ENCODE results near the gene SULT1C3. TPM values are rescaled to one million over a fixed set of nuclear protein-coding genes. Genes with fewer than 3 reads are reported as not detected.

Gene SULT1C3
- total and polyA plus RNA-seq, 4 donors: not detected

DNA sequence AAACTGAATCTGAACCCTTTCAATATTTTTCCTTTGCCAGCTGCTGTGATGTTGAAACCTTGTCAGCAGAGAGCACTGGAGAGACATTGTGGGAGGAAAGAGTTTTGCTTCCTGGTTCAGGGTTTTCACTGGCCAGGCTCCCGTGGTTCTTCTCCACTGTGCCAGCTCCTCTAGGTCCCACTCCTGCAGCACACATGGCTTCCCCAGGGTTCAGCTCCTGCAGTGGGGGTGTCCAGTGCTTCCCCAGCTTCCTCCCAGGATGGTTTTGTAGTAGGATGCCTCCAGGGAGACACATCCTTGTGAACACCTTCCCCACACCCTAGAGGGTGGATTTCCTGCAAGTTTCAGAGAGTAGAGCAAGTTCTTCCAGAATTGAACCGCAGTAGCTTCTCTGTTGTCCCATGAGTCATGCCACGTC lies 24.0 kb upstream of the SULT1C3 start:
- ATAC-seq (ENCODE audit: insufficient read depth, low FRiP score): peak; percentile 68

DNA sequence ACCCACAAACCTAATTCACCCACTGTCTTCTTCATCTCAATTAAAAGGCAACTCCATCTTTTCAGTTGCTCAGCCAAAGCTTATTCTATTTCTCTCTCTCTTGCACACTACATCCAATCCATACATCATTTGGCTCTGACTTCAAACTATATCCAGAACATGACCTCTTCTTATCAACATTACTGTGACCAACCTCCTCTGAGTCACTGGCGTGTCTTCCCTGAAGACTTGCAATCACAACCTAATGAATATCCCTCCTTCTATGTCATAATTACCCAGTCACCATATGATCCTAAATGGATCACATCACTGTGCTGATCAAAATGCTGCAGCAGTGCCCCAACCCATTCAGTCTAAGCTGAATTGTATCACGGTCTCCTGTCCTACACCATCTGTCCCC lies 22.6 kb upstream of the SULT1C3 start:
- no peak for TF ChIP-seq CTCF (IDR thresholded peaks at IDR 0.05; ENCODE audit: control extremely low read depth, extremely low read depth)
- H3K9ac ChIP-seq (ENCODE audit: insufficient read depth in 1 of 2, low read length in 2 of 2): no peak overlapping the region
- ATAC-seq (ENCODE audit: insufficient read depth, low FRiP score): no peak

More for the DNA sequence above, 24.0 kb upstream of the SULT1C3 start:
- WGBS, 2 donors: 32 to 47% methylated on average over 3 of the region's 3 CpGs
- Histone ChIP-seq H3K4me1 (ENCODE audit: control insufficient read depth in 5 of 5, insufficient read depth in 5 of 5, low read length in 5 of 5) (peaks cover 0 to 2% (median 0%) of the 10 kb centered on the region in 5 donors), H3K27me3 (ENCODE audit: control insufficient read depth in 3 of 3, insufficient read depth in 3 of 3, low read length in 2 of 3) (peaks cover 0 to 3% (median 0%) of the 10 kb centered on the region in 3 donors), H3K36me3 (ENCODE audit: control insufficient read depth in 4 of 4, insufficient read depth in 4 of 4, low read length in 4 of 4) (no peaks in the 10 kb centered on the region), H3K4me3 (no peak overlapping the region), H3K9me3 (ENCODE audit: control insufficient read depth in 4 of 4, insufficient read depth in 3 of 4, low read length in 3 of 4) (no peaks in the 10 kb centered on the region), H3K27ac (ENCODE audit: low read depth in 1 of 2, low read length in 1 of 2) (no peak overlapping the region), H3K9ac (ENCODE audit: insufficient read depth in 1 of 2, low read length in 2 of 2) (no peak overlapping the region)
- TF ChIP-seq CTCF (IDR thresholded peaks at IDR 0.05; ENCODE audit: control extremely low read depth, extremely low read depth): no peak
- DNase-seq: peak; percentile 36 to 72 (median 57)

DNA sequence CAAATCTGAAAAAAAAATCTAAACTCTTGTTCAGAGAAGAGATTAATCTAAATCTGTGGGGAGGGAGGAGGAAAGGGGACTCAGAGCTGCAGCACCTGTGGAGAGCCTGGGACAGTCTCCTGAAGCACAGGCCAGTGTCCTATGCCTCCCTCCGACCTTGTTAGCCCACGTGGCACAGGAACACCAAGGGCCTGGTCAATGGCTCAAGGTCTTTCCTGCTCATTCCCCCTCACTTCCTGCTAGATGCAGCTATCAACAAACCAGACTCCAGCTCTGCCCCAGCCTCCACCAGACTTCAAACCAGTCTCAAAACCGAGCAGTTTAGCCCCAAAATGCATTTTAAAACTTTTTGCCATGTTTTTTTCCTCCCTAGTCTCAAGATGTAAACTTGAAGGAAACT lies 20.1 kb upstream of the SULT1C3 start:
- no peak for DNase-seq

More for the DNA sequence above, 22.6 kb upstream of the SULT1C3 start:
- peaks cover 0 to 2% (median 0%) of the 10 kb centered on the region in 5 donors for H3K4me1 ChIP-seq (ENCODE audit: control insufficient read depth in 5 of 5, insufficient read depth in 5 of 5, low read length in 5 of 5)
- H3K4me3 ChIP-seq: no peak overlapping the region
- no peak overlapping the region for H3K27ac ChIP-seq (ENCODE audit: low read depth in 1 of 2, low read length in 1 of 2)
- no peaks in the 10 kb centered on the region for H3K9me3 ChIP-seq (ENCODE audit: control insufficient read depth in 4 of 4, insufficient read depth in 3 of 4, low read length in 3 of 4)
- DNase-seq: no peak
- peaks cover 0 to 3% (median 0%) of the 10 kb centered on the region in 3 donors for H3K27me3 ChIP-seq (ENCODE audit: control insufficient read depth in 3 of 3, insufficient read depth in 3 of 3, low read length in 2 of 3)
- H3K36me3 ChIP-seq (ENCODE audit: control insufficient read depth in 4 of 4, insufficient read depth in 4 of 4, low read length in 4 of 4): no peaks in the 10 kb centered on the region
- WGBS, 2 donors: 91 to 99% methylated on average over 2 of the region's 2 CpGs

More for the DNA sequence above, 20.1 kb upstream of the SULT1C3 start:
- no peak overlapping the region for H3K27ac ChIP-seq (ENCODE audit: low read depth in 1 of 2, low read length in 1 of 2)
- WGBS, 2 donors: 46 to 69% methylated on average over 3 of the region's 3 CpGs
- ATAC-seq (ENCODE audit: insufficient read depth, low FRiP score): no peak
- no peak for TF ChIP-seq CTCF (IDR thresholded peaks at IDR 0.05; ENCODE audit: control extremely low read depth, extremely low read depth)
- H3K9ac ChIP-seq (ENCODE audit: insufficient read depth in 1 of 2, low read length in 2 of 2): no peak overlapping the region
- H3K9me3 ChIP-seq (ENCODE audit: control insufficient read depth in 4 of 4, insufficient read depth in 3 of 4, low read length in 3 of 4): peaks cover 0 to 9% (median 4%) of the 10 kb centered on the region in 4 donors
- H3K36me3 ChIP-seq (ENCODE audit: control insufficient read depth in 4 of 4, insufficient read depth in 4 of 4, low read length in 4 of 4): no peaks in the 10 kb centered on the region
- H3K27me3 ChIP-seq (ENCODE audit: control insufficient read depth in 3 of 3, insufficient read depth in 3 of 3, low read length in 2 of 3): peaks cover 0 to 3% (median 0%) of the 10 kb centered on the region in 3 donors
- H3K4me3 ChIP-seq: peak overlapping the region; percentile 15
- H3K4me1 ChIP-seq (ENCODE audit: control insufficient read depth in 5 of 5, insufficient read depth in 5 of 5, low read length in 5 of 5): peaks cover 0 to 2% (median 0%) of the 10 kb centered on the region in 5 donors

Measured in lung (tissue), 12 donors.